ENCODE measurements around the gene MXD3. TPM values are rescaled to one million over a fixed set of nuclear protein-coding genes. Genes with fewer than 3 reads are reported as not detected.
"Not testable (repeated sequence)": the region's sequence is repeated elsewhere in the genome, so short reads cannot be mapped to it uniquely, and the experiment has no call there.

The MXD3 gene
- total RNA-seq, 1 donor from 2014 or later = 5.7 TPM

GRCh38 chr5:177306103-177306640 lies 5.5 kb downstream of the MXD3 start:
- not testable (repeated sequence) for H3K27ac ChIP-seq (ENCODE audit: low read depth, low read length); H3K9ac ChIP-seq (ENCODE audit: low read depth in 1 of 3, low read length in 3 of 3); H3K4me3 ChIP-seq (ENCODE audit: low read length in 3 of 3)

GRCh38 chr5:177304392-177305119 lies 7.1 kb downstream of the MXD3 start:
- H3K9ac ChIP-seq (ENCODE audit: low read depth in 1 of 3, low read length in 3 of 3) = peak overlapping the region; percentile 90 to 96 (median 94)
- H3K4me1 ChIP-seq (ENCODE audit: control insufficient read depth in 3 of 3, insufficient read depth in 3 of 3, low read length in 3 of 3) = peaks cover 41 to 69% (median 42%) of the 10 kb centered on the region in 3 donors
- H3K9me3 ChIP-seq (ENCODE audit: control insufficient read depth in 3 of 3, low read length in 3 of 3) = no peaks in the 10 kb centered on the region
- peaks cover 26 to 33% (median 31%) of the 10 kb centered on the region in 3 donors for H3K36me3 ChIP-seq (ENCODE audit: control insufficient read depth in 3 of 3, insufficient read depth in 3 of 3, low read length in 3 of 3)
- no peaks in the 10 kb centered on the region for H3K27me3 ChIP-seq (ENCODE audit: control insufficient read depth in 3 of 3, insufficient read depth in 3 of 3, low read length in 3 of 3)
- peak overlapping the region; percentile 82 for H3K27ac ChIP-seq (ENCODE audit: low read depth, low read length)
- H3K4me3 ChIP-seq (ENCODE audit: low read length in 3 of 3) = peak overlapping the region; percentile 90 to 99 (median 95)

More at GRCh38 chr5:177306103-177306640, 5.5 kb downstream of the MXD3 start:
- Histone ChIP-seq H3K36me3 (ENCODE audit: control insufficient read depth in 3 of 3, insufficient read depth in 3 of 3, low read length in 3 of 3) (peaks cover 26 to 29% (median 28%) of the 10 kb centered on the region in 3 donors), H3K4me1 (ENCODE audit: control insufficient read depth in 3 of 3, insufficient read depth in 3 of 3, low read length in 3 of 3) (peaks cover 38 to 69% (median 39%) of the 10 kb centered on the region in 3 donors)
- H3K27me3 ChIP-seq (ENCODE audit: control insufficient read depth in 3 of 3, insufficient read depth in 3 of 3, low read length in 3 of 3); H3K9me3 ChIP-seq (ENCODE audit: control insufficient read depth in 3 of 3, low read length in 3 of 3): not testable (repeated sequence)

GRCh38 chr5:177303925-177304391 lies 7.7 kb downstream of the MXD3 start:
- no peaks in the 10 kb centered on the region for H3K27me3 ChIP-seq (ENCODE audit: control insufficient read depth in 3 of 3, insufficient read depth in 3 of 3, low read length in 3 of 3)
- peak overlapping the region; percentile 82 for H3K27ac ChIP-seq (ENCODE audit: low read depth, low read length)
- H3K4me1 ChIP-seq (ENCODE audit: control insufficient read depth in 3 of 3, insufficient read depth in 3 of 3, low read length in 3 of 3) = peaks cover 37 to 67% (median 40%) of the 10 kb centered on the region in 3 donors
- no peaks in the 10 kb centered on the region for H3K9me3 ChIP-seq (ENCODE audit: control insufficient read depth in 3 of 3, low read length in 3 of 3)
- H3K36me3 ChIP-seq (ENCODE audit: control insufficient read depth in 3 of 3, insufficient read depth in 3 of 3, low read length in 3 of 3) = peaks cover 26 to 33% (median 31%) of the 10 kb centered on the region in 3 donors
- H3K4me3 ChIP-seq (ENCODE audit: low read length in 3 of 3) = peak overlapping the region; percentile 90 to 99 (median 95)
- peak overlapping the region; percentile 90 to 96 (median 94) for H3K9ac ChIP-seq (ENCODE audit: low read depth in 1 of 3, low read length in 3 of 3)

- Histone ChIP-seq H3K4me1 (ENCODE audit: control insufficient read depth in 3 of 3, insufficient read depth in 3 of 3, low read length in 3 of 3) (peaks cover 37 to 64% (median 38%) of the 10 kb centered on the region in 3 donors), H3K9ac (ENCODE audit: low read depth in 1 of 3, low read length in 3 of 3) (peak within 1 kb of the TSS; percentile 90 to 96 (median 94)), H3K27me3 (ENCODE audit: control insufficient read depth in 3 of 3, insufficient read depth in 3 of 3, low read length in 3 of 3) (no peaks in the 10 kb centered on the region), H3K9me3 (ENCODE audit: control insufficient read depth in 3 of 3, low read length in 3 of 3) (no peaks in the 10 kb centered on the region), H3K27ac (ENCODE audit: low read depth, low read length) (peak within 1 kb of the TSS; percentile 82), H3K4me3 (ENCODE audit: low read length in 3 of 3) (peak within 1 kb of the TSS; percentile 90 to 99 (median 95)), H3K36me3 (ENCODE audit: control insufficient read depth in 3 of 3, insufficient read depth in 3 of 3, low read length in 3 of 3) (peaks cover 26 to 33% (median 31%) of the 10 kb centered on the region in 3 donors)
Observed at GRCh38 chr5:177303121-177303924, 8.4 kb downstream of the MXD3 start, which contains the start of the genes PRELID1 and RAB24. Gene PRELID1 (plus strand): TSS chr5:177303799. CDS start chr5:177303986, 187 bp downstream. Gene RAB24 (minus strand): TSS chr5:177303719. CDS start chr5:177303288, 431 bp downstream.

GRCh38 chr5:177302354-177303110 lies 9.2 kb downstream of the MXD3 start:
- Histone ChIP-seq H3K9ac (ENCODE audit: low read depth in 1 of 3, low read length in 3 of 3) (peak overlapping the region; percentile 52 to 96 (median 90)), H3K36me3 (ENCODE audit: control insufficient read depth in 3 of 3, insufficient read depth in 3 of 3, low read length in 3 of 3) (peaks cover 26 to 33% (median 31%) of the 10 kb centered on the region in 3 donors), H3K27me3 (ENCODE audit: control insufficient read depth in 3 of 3, insufficient read depth in 3 of 3, low read length in 3 of 3) (no peaks in the 10 kb centered on the region), H3K4me1 (ENCODE audit: control insufficient read depth in 3 of 3, insufficient read depth in 3 of 3, low read length in 3 of 3) (peaks cover 37 to 64% (median 38%) of the 10 kb centered on the region in 3 donors), H3K27ac (ENCODE audit: low read depth, low read length) (peak overlapping the region; percentile 82), H3K9me3 (ENCODE audit: control insufficient read depth in 3 of 3, low read length in 3 of 3) (no peaks in the 10 kb centered on the region), H3K4me3 (ENCODE audit: low read length in 3 of 3) (peak overlapping the region; percentile 82 to 99 (median 95))

GRCh38 chr5:177301503-177302165 lies 10.1 kb downstream of the MXD3 start:
- H3K27ac ChIP-seq (ENCODE audit: low read depth, low read length) = no peak overlapping the region
- peaks cover 37 to 63% (median 42%) of the 10 kb centered on the region in 3 donors for H3K4me1 ChIP-seq (ENCODE audit: control insufficient read depth in 3 of 3, insufficient read depth in 3 of 3, low read length in 3 of 3)
- peaks cover 18 to 28% (median 28%) of the 10 kb centered on the region in 3 donors for H3K36me3 ChIP-seq (ENCODE audit: control insufficient read depth in 3 of 3, insufficient read depth in 3 of 3, low read length in 3 of 3)
- H3K9me3 ChIP-seq (ENCODE audit: control insufficient read depth in 3 of 3, low read length in 3 of 3) = no peaks in the 10 kb centered on the region
- H3K27me3 ChIP-seq (ENCODE audit: control insufficient read depth in 3 of 3, insufficient read depth in 3 of 3, low read length in 3 of 3) = no peaks in the 10 kb centered on the region
- peak overlapping the region in 1 of 3 donors; percentile 46 for H3K4me3 ChIP-seq (ENCODE audit: low read length in 3 of 3)
- H3K9ac ChIP-seq (ENCODE audit: low read depth in 1 of 3, low read length in 3 of 3) = peak overlapping the region in 2 of 3 donors; percentile 35 to 96

GRCh38 chr5:177300951-177301350 lies 10.7 kb downstream of the MXD3 start:
- Histone ChIP-seq H3K27ac (ENCODE audit: low read depth, low read length) (peak overlapping the region; percentile 63), H3K4me3 (ENCODE audit: low read length in 3 of 3) (no peak overlapping the region), H3K36me3 (ENCODE audit: control insufficient read depth in 3 of 3, insufficient read depth in 3 of 3, low read length in 3 of 3) (peaks cover 16 to 27% (median 23%) of the 10 kb centered on the region in 3 donors), H3K9ac (ENCODE audit: low read depth in 1 of 3, low read length in 3 of 3) (peak overlapping the region in 1 of 3 donors; percentile 1), H3K27me3 (ENCODE audit: control insufficient read depth in 3 of 3, insufficient read depth in 3 of 3, low read length in 3 of 3) (no peaks in the 10 kb centered on the region), H3K9me3 (ENCODE audit: control insufficient read depth in 3 of 3, low read length in 3 of 3) (no peaks in the 10 kb centered on the region), H3K4me1 (ENCODE audit: control insufficient read depth in 3 of 3, insufficient read depth in 3 of 3, low read length in 3 of 3) (peaks cover 35 to 63% (median 44%) of the 10 kb centered on the region in 3 donors)

GRCh38 chr5:177300236-177300880 lies 11.3 kb downstream of the MXD3 start:
- peak overlapping the region in 1 of 3 donors; percentile 45 for H3K9ac ChIP-seq (ENCODE audit: low read depth in 1 of 3, low read length in 3 of 3)
- no peak overlapping the region for H3K4me3 ChIP-seq (ENCODE audit: low read length in 3 of 3)

More at GRCh38 chr5:177300236-177300880, 11.3 kb downstream of the MXD3 start:
- H3K9me3 ChIP-seq (ENCODE audit: control insufficient read depth in 3 of 3, low read length in 3 of 3) = no peaks in the 10 kb centered on the region
- peaks cover 35 to 66% (median 44%) of the 10 kb centered on the region in 3 donors for H3K4me1 ChIP-seq (ENCODE audit: control insufficient read depth in 3 of 3, insufficient read depth in 3 of 3, low read length in 3 of 3)
- peak overlapping the region; percentile 63 for H3K27ac ChIP-seq (ENCODE audit: low read depth, low read length)
- H3K27me3 ChIP-seq (ENCODE audit: control insufficient read depth in 3 of 3, insufficient read depth in 3 of 3, low read length in 3 of 3) = no peaks in the 10 kb centered on the region
- H3K36me3 ChIP-seq (ENCODE audit: control insufficient read depth in 3 of 3, insufficient read depth in 3 of 3, low read length in 3 of 3) = peaks cover 16 to 27% (median 24%) of the 10 kb centered on the region in 3 donors

Measured in skeletal muscle tissue (tissue), 4 donors.